ENCODE data around the gene NALCN.

Gene NALCN

DNA sequence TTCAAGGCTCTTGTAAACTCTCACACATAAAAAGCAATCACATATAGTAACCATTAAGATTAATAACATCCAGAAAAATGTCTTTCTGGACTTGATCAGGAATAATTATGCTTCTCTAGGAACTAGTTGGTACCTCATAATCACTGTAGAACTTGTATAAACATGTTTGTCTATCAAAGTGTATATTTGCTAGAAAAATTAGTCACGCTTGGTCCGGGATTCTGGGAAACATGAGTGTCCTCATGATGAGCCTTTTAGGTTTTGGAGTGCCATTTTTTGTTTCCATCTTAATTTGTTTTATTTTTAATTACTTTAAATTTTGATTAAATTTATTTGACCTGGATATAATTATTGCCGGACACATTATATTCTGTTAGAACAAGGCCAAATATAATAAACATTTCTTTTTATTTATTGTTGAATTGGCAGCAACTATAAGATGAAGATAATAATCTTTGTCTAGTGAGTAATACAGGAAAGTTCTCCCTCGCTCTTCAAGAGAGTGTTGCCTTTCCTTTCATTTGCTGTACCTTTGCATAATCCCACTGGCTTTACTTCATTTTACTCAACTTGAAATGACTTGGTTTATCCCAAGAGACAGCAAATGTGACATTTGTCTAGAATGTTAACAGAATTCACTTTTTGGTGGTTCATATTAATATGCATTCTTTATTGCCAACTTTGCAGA is 207.0 kb downstream of the NALCN start:
- H3K27ac Mint-ChIP-seq: no peak overlapping the region

DNA sequence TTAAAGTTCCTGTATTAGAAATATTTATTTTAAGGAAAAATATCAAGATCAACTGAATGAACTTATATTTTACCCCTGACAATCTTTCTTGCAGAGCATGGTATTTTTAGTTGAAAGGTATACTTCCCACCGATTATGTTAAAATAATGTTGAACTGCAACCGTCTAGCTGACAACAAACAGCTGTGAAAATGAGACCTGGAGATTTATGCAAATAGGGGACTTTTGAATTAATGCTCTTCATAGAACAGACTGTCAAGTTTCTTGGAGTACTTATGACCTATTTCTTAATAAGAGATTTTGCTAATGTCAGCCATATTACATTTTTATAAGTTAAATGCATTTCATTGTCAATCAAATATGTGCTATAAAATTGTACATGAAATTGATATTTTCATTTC is 210.9 kb downstream of the NALCN start:
- no peak overlapping the region for H3K27ac Mint-ChIP-seq
- no peak overlapping the region for H3K4me3 Mint-ChIP-seq
- no peaks in the 10 kb centered on the region for H3K4me1 Mint-ChIP-seq
- TF ChIP-seq, protein P1, sequence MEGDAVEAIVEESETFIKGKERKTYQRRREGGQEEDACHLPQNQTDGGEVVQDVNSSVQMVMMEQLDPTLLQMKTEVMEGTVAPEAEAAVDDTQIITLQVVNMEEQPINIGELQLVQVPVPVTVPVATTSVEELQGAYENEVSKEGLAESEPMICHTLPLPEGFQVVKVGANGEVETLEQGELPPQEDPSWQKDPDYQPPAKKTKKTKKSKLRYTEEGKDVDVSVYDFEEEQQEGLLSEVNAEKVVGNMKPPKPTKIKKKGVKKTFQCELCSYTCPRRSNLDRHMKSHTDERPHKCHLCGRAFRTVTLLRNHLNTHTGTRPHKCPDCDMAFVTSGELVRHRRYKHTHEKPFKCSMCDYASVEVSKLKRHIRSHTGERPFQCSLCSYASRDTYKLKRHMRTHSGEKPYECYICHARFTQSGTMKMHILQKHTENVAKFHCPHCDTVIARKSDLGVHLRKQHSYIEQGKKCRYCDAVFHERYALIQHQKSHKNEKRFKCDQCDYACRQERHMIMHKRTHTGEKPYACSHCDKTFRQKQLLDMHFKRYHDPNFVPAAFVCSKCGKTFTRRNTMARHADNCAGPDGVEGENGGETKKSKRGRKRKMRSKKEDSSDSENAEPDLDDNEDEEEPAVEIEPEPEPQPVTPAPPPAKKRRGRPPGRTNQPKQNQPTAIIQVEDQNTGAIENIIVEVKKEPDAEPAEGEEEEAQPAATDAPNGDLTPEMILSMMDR (IDR thresholded peaks at IDR 0.05; ENCODE audit: unreplicated experiment in 3 of 3): no peak
- H3K27me3 Mint-ChIP-seq (ENCODE audit: low read depth): no peaks in the 10 kb centered on the region
- H3K36me3 Mint-ChIP-seq (ENCODE audit: low read depth): no peaks in the 10 kb centered on the region
- H3K9me3 Mint-ChIP-seq: no peaks in the 10 kb centered on the region

More for the DNA sequence above, 207.0 kb downstream of the NALCN start:
- TF ChIP-seq, protein P1 (IDR thresholded peaks at IDR 0.05; ENCODE audit: unreplicated experiment in 3 of 3): no peak
- H3K36me3 Mint-ChIP-seq (ENCODE audit: low read depth): no peaks in the 10 kb centered on the region
- H3K27me3 Mint-ChIP-seq (ENCODE audit: low read depth): no peaks in the 10 kb centered on the region
- no peaks in the 10 kb centered on the region for H3K4me1 Mint-ChIP-seq
- H3K9me3 Mint-ChIP-seq: peaks cover 7% of the 10 kb centered on the region
- H3K4me3 Mint-ChIP-seq: no peak overlapping the region

- Mint-ChIP-seq H3K36me3 (ENCODE audit: low read depth) (no peaks in the 10 kb centered on the region), H3K4me1 (no peaks in the 10 kb centered on the region), H3K27me3 (ENCODE audit: low read depth) (no peaks in the 10 kb centered on the region), H3K9me3 (peaks cover 4% of the 10 kb centered on the region), H3K27ac (no peak overlapping the region), H3K4me3 (no peak overlapping the region)
- TF ChIP-seq, protein P1 (IDR thresholded peaks at IDR 0.05; ENCODE audit: unreplicated experiment in 3 of 3): no peak
Measured at GRCh38 chr13:101204270-101205020, 211.9 kb downstream of the NALCN start.

- peaks cover 4% of the 10 kb centered on the region for H3K9me3 Mint-ChIP-seq
- H3K4me1 Mint-ChIP-seq: no peaks in the 10 kb centered on the region
- H3K27ac Mint-ChIP-seq: no peak overlapping the region
- TF ChIP-seq, protein P1 (IDR thresholded peaks at IDR 0.05; ENCODE audit: unreplicated experiment in 3 of 3): no peak
- H3K4me3 Mint-ChIP-seq: no peak overlapping the region
- H3K36me3 Mint-ChIP-seq (ENCODE audit: low read depth): no peaks in the 10 kb centered on the region
- no peaks in the 10 kb centered on the region for H3K27me3 Mint-ChIP-seq (ENCODE audit: low read depth)
Measured at GRCh38 chr13:101202590-101202989, 213.7 kb downstream of the NALCN start.

DNA sequence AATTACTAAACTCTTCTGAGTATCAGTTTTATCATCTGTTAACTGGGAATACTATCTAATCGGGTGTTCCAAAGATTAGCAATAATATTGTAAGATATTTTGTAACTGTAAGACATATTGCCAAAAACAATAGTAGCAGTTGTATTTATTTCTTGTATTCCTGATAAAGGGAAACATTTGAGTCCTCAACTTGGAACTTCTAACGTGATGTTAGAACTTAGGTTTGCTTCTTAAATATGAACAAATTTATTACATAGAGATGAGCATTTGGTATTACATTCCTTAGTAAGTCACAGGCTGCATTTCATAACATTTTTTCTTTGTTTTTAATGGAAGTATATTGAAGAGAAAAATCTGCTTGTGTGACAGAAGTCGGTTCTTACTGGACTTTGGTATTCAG is 225.3 kb downstream of the NALCN start:
- Mint-ChIP-seq H3K4me1 (no peaks in the 10 kb centered on the region), H3K9me3 (no peaks in the 10 kb centered on the region), H3K36me3 (ENCODE audit: low read depth) (no peaks in the 10 kb centered on the region), H3K4me3 (no peak overlapping the region), H3K27ac (no peak overlapping the region), H3K27me3 (ENCODE audit: low read depth) (no peaks in the 10 kb centered on the region)
- TF ChIP-seq, protein P1 (IDR thresholded peaks at IDR 0.05; ENCODE audit: unreplicated experiment in 3 of 3): no peak
